K562 (cell line): ENCODE data around the gene HEG1. TPM values are rescaled to one million over a fixed set of nuclear protein-coding genes. Genes with fewer than 3 reads are reported as not detected.

Experiments used
- ATAC-seq: fragments of 200-7000 bp; cut with Tn5 transposase; 3 replicates; pipeline ENCODE4 v1.9.1; 2020; ENCODE audit warnings: moderate library complexity
- BruUV-seq: library from RNA; stranded (reverse); fragments of 400-500 nt; replicated peaks from 2 replicates; lab custom pipeline; 2021; lab: Mats Ljungman, UMichigan
- CTCF ChIA-PET: fragments of 300-600 bp; formaldehyde crosslinking; extraction: SDS; loops from one replicate; lab custom pipeline; 2021; ENCODE audit warnings: low intra/inter-chr PET ratio; lab: Yijun Ruan, JAX
- POLR2A ChIA-PET: fragments of 300-600, 350-650 bp; sonication (Branson Sonifier 250); formaldehyde crosslinking; extraction: SDS; loops from one replicate; lab custom pipeline; 2021; ENCODE audit warnings: antibody characterized with exemption, inconsistent platforms; lab: Yijun Ruan, JAX
- DNase-seq, 4 experiments: peaks; one replicate each; pipeline versions ENCODE4 v3.0.0 to v3.0.0-alpha.2; 2011 to 2018; ENCODE audit warnings: low spot score in 3 of 4, mixed read lengths in 3 of 4; ENCODE audit errors: extremely low read depth in 1 of 4
- FAIRE-seq: peaks from 2 replicates; lab custom pipeline; 2011; peaks lifted over from hg19 to GRCh38; lab: Jason Lieb, UNC
- H2AFZ ChIP-seq: 2 replicates; pipeline ENCODE4 v1.6.0; 2011; ENCODE audit warnings: low read depth, low read length, control low read depth, inconsistent platforms
- H3K27ac ChIP-seq: fragments of 200-600 bp; 3 replicates; pipeline ENCODE4 v1.8.0; 2011; ENCODE audit warnings: low read depth, mild to moderate bottlenecking, control low read depth, inconsistent platforms, low read length, moderate library complexity, mixed read lengths; ENCODE audit errors: extremely low read depth
- H3K27me3 ChIP-seq, 2 experiments: fragments of 300-600 bp in 1 of 2; 2 replicates in 1 of 2; 3 replicates in 1 of 2; pipeline versions ENCODE4 v1.6.0 to v1.8.0; 2011; ENCODE audit warnings: inconsistent platforms in 2 of 2, low read length in 2 of 2, mild to moderate bottlenecking in 1 of 2, mixed read lengths in 1 of 2, moderate library complexity in 1 of 2; ENCODE audit not compliant: control insufficient read depth in 2 of 2, insufficient read depth in 2 of 2
- H3K36me3 ChIP-seq: fragments of 300-600 bp; 3 replicates; pipeline ENCODE4 v1.8.0; 2011; ENCODE audit warnings: mild to moderate bottlenecking, low read length, inconsistent platforms; ENCODE audit not compliant: control insufficient read depth, insufficient read depth
- H3K4me1 ChIP-seq, 2 experiments: fragments of 200-600 bp in 1 of 2; replicated peaks in 1 of 2; 2 replicates in 1 of 2; 3 replicates in 1 of 2; pipeline versions ENCODE4 v1.5.1 to v1.8.0; 2011; ENCODE audit warnings: inconsistent platforms in 2 of 2, low read length in 2 of 2, mild to moderate bottlenecking in 1 of 2, mixed read lengths in 1 of 2, moderate library complexity in 1 of 2; ENCODE audit not compliant: control insufficient read depth in 2 of 2, insufficient read depth in 2 of 2
- H3K4me2 ChIP-seq: 2 replicates; pipeline ENCODE4 v1.6.1; 2011; ENCODE audit warnings: low read length, control low read depth, inconsistent platforms, mixed read lengths; ENCODE audit not compliant: insufficient read depth
- H3K4me3 ChIP-seq: fragments of 200-600 bp; sonication (generic), shearing (Covaris generic); 2 replicates; pipeline ENCODE4 v1.5.1; 2016; ENCODE audit warnings: control low read depth, inconsistent platforms
- H3K79me2 ChIP-seq: fragments of 200-600 bp; 3 replicates; pipeline ENCODE4 v1.8.0; 2011; ENCODE audit warnings: low read length, inconsistent platforms; ENCODE audit not compliant: control insufficient read depth, insufficient read depth
- H3K9ac ChIP-seq, 2 experiments: 2 replicates each; pipeline versions ENCODE4 v1.6.0 to v1.6.1; 2011; ENCODE audit warnings: low read depth in 2 of 2, low read length in 2 of 2, control low read depth in 1 of 2, inconsistent platforms in 1 of 2, mild to moderate bottlenecking in 1 of 2, mixed read lengths in 1 of 2; ENCODE audit not compliant: insufficient read depth in 1 of 2
- H3K9me1 ChIP-seq: one replicate; pipeline ENCODE4 v1.6.0; 2011; ENCODE audit warnings: inconsistent platforms, mild to moderate bottlenecking, low read length, moderate library complexity; ENCODE audit not compliant: control insufficient read depth, insufficient read depth
- H3K9me3 ChIP-seq: replicated peaks from 2 replicates; pipeline ENCODE4 v1.5.1; 2011; ENCODE audit warnings: low read depth, low read length, inconsistent platforms; ENCODE audit not compliant: control insufficient read depth, insufficient read depth
- H4K20me1 ChIP-seq: replicated peaks from 2 replicates; pipeline ENCODE4 v1.6.1; 2011; ENCODE audit warnings: low read length, inconsistent platforms, mixed read lengths; ENCODE audit not compliant: control insufficient read depth, insufficient read depth
- CBFA2T3 ChIP-seq: fragments of 450-650 bp; IDR thresholded peaks from 2 replicates; pipeline ENCODE4 v1.6.1; 2017
- ESRRB ChIP-seq: fragments of 250-450 bp; sonication (Bioruptor Pico); IDR thresholded peaks from 2 replicates; pipeline ENCODE4 v1.5.0; 2020; ENCODE audit warnings: mild to moderate bottlenecking, moderate library complexity, borderline replicate concordance
- SIN3A ChIP-seq, 2 experiments: fragments of 150-350 bp in 1 of 2; IDR thresholded peaks; 2 replicates each; pipeline ENCODE4 v1.6.1; 2011 to 2016; ENCODE audit warnings: borderline replicate concordance in 2 of 2, low read depth in 2 of 2, low read length in 2 of 2, mild to moderate bottlenecking in 2 of 2, moderate library complexity in 2 of 2; ENCODE audit not compliant: control insufficient read depth in 1 of 2
- ZNF121 ChIP-seq: sonication (generic); formaldehyde crosslinking; conservative IDR thresholded peaks from 2 replicates; pipeline ENCODE4 v1.8.0; 2022; ENCODE audit warnings: missing genetic modification reagents
- WGBS: fragments of 100-300 bp; shearing (Covaris generic); methylation state at CpG from one replicate; pipeline ENCODE4 v1.1.6; 2016; ENCODE audit warnings: low coverage, mixed read lengths; ENCODE audit not compliant: insufficient coverage; ENCODE audit errors: missing lambda C conversion rate; 5-methylcytosine and 5-hydroxymethylcytosine counted together
- in situ Hi-C: fragments of 300-500 bp; cut with MboI; formaldehyde crosslinking; loops from 4 replicates; pipeline ENCODE4 v1.15.0; 2018; ENCODE audit warnings: inconsistent platforms, mixed read lengths
- intact Hi-C: fragments of 100-400 bp; cut with micrococcal nuclease; formaldehyde crosslinking; loops from 2 replicates; pipeline ENCODE4 v1.14.2; 2022
- polyA plus RNA-seq, 8 experiments: library from polyadenylated mRNA; depleted of rRNA in 4 of 8; stranded (reverse) in 5 of 8; unstranded in 3 of 8; fragments of >200 nt; fragmentation: Nextera tagmentation in 2 of 8; fragmentation: Illumina TruSeq in 1 of 8; extraction: Ambion mirVana in 2 of 8; extraction: Trizol in 1 of 8; gene quantifications; 2 replicates each; pipeline versions ENCODE4 v1.2.1 to v1.2.3, GENCODE V29; 2011 to 2014; ENCODE audit warnings: inconsistent platforms in 1 of 8, missing spikeins in 1 of 8
- total RNA-seq, 7 experiments: library from RNA; depleted of rRNA in 6 of 7; stranded (reverse); fragments of >200 nt in 6 of 7; fragmentation: Illumina TruSeq in 2 of 7; extraction: Trizol in 2 of 7; gene quantifications; 2 replicates each; pipeline versions ENCODE4 v1.2.1 to v1.2.3, GENCODE V29; 2011 to 2021; ENCODE audit warnings: low replicate concordance in 1 of 7
- TF ChIP-seq, protein P1 (sequence below): fragments of 200-800 bp; sonication (Bioruptor generic); IDR thresholded peaks from 2 replicates; pipeline ENCODE4 v1.6.1; 2016; ENCODE audit warnings: missing genetic modification characterization, missing compliant biosample characterization
- TF ChIP-seq, protein P2 (sequence below), 2 experiments: IDR thresholded peaks; 2 replicates each; pipeline ENCODE4 v1.6.1; 2011; ENCODE audit warnings: borderline replicate concordance in 1 of 2, control low read depth in 1 of 2, low read depth in 1 of 2, low read length in 1 of 2, mild to moderate bottlenecking in 1 of 2, mixed read lengths in 1 of 2, moderate library complexity in 1 of 2; ENCODE audit not compliant: insufficient read depth in 1 of 2, insufficient read length in 1 of 2, poor library complexity in 1 of 2, severe bottlenecking in 1 of 2; ENCODE audit errors: extremely low read depth in 1 of 2
- TF ChIP-seq, protein P3 (sequence below): fragments of 200-800 bp; sonication (Bioruptor generic); IDR thresholded peaks from 2 replicates; pipeline ENCODE4 v1.6.1; 2017; ENCODE audit warnings: missing genetic modification characterization, missing compliant biosample characterization
- TF ChIP-seq, protein P4 (sequence below): sonication (generic); formaldehyde crosslinking; IDR thresholded peaks from 2 replicates; pipeline ENCODE4 v1.8.1; 2023; ENCODE audit warnings: mild to moderate bottlenecking, missing genetic modification reagents

Gene HEG1
- total and polyA plus RNA-seq, 9 of the 15 experiments (the other 6 are each of a cell fraction or from before 2014, with no cell fraction given): 0.24 TPM; not detected in 8

DNA sequence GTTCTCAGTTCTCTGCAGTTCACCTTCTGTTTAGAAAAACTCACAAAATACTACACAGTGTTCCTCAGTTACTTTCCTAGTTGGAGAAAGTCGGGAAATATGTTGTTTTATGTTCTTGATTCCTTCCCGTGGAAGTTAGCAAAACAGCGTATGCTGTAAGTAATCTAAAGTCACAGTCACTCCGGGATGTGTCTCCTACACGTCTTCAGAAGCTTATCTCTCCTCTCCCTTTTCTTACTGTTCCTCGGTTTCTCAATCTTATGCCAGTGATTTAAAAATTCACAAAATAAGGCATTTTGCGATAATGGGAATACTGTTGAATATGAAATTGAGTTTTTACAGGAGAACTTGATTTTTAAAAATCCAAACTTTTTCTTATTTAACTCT is 1.7 kb downstream of the HEG1 start (continued):
- TF ChIP-seq, protein P1, sequence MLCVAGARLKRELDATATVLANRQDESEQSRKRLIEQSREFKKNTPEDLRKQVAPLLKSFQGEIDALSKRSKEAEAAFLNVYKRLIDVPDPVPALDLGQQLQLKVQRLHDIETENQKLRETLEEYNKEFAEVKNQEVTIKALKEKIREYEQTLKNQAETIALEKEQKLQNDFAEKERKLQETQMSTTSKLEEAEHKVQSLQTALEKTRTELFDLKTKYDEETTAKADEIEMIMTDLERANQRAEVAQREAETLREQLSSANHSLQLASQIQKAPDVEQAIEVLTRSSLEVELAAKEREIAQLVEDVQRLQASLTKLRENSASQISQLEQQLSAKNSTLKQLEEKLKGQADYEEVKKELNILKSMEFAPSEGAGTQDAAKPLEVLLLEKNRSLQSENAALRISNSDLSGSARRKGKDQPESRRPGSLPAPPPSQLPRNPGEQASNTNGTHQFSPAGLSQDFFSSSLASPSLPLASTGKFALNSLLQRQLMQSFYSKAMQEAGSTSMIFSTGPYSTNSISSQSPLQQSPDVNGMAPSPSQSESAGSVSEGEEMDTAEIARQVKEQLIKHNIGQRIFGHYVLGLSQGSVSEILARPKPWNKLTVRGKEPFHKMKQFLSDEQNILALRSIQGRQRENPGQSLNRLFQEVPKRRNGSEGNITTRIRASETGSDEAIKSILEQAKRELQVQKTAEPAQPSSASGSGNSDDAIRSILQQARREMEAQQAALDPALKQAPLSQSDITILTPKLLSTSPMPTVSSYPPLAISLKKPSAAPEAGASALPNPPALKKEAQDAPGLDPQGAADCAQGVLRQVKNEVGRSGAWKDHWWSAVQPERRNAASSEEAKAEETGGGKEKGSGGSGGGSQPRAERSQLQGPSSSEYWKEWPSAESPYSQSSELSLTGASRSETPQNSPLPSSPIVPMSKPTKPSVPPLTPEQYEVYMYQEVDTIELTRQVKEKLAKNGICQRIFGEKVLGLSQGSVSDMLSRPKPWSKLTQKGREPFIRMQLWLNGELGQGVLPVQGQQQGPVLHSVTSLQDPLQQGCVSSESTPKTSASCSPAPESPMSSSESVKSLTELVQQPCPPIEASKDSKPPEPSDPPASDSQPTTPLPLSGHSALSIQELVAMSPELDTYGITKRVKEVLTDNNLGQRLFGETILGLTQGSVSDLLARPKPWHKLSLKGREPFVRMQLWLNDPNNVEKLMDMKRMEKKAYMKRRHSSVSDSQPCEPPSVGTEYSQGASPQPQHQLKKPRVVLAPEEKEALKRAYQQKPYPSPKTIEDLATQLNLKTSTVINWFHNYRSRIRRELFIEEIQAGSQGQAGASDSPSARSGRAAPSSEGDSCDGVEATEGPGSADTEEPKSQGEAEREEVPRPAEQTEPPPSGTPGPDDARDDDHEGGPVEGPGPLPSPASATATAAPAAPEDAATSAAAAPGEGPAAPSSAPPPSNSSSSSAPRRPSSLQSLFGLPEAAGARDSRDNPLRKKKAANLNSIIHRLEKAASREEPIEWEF: no peak
- TF ChIP-seq, protein P2, sequence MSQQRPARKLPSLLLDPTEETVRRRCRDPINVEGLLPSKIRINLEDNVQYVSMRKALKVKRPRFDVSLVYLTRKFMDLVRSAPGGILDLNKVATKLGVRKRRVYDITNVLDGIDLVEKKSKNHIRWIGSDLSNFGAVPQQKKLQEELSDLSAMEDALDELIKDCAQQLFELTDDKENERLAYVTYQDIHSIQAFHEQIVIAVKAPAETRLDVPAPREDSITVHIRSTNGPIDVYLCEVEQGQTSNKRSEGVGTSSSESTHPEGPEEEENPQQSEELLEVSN (IDR thresholded peaks at IDR 0.05; ENCODE audit: borderline replicate concordance in 1 of 2, extremely low read depth in 1 of 2, insufficient read depth in 1 of 2, insufficient read length in 1 of 2, low read depth in 1 of 2, low read length in 1 of 2, poor library complexity in 1 of 2, severe bottlenecking in 1 of 2): no peak
- TF ChIP-seq CBFA2T3: peak; percentile 41

DNA sequence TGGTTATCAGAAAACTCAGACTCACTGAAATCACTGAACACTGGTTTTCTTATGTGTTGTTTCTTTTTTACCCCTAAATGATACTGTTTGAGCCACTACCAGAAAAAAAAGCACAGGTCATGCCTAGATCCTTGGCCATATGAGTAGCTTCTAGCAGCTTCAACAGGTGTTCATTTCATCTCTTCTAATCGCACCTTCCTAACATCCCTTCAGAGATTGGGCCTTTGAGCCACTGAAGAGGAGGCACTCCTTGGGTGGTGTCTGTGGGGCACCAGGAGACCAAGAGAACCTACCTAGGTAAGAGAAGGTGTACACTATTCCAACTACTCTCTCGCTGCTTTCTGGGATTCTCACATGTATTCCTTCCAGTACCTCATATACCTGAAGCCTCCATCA is 2.5 kb downstream of the HEG1 start:
- Histone ChIP-seq H3K9me1 (no peaks in the 10 kb centered on the region), H3K27ac (no peak overlapping the region), H3K4me2 (no peak overlapping the region), H3K4me3 (no peak overlapping the region), H4K20me1 (no peaks in the 10 kb centered on the region), H3K9me3 (no peaks in the 10 kb centered on the region), H2AFZ (no peak overlapping the region), H3K79me2 (no peaks in the 10 kb centered on the region), H3K27me3 (peaks cover 25 to 57% of the 10 kb centered on the region in 2 experiments), H3K4me1 (peaks cover 0 to 11% of the 10 kb centered on the region in 2 experiments; a peak in 2 of 5 replicates), H3K36me3 (no peaks in the 10 kb centered on the region), H3K9ac (no peak overlapping the region)
- POLR2A ChIA-PET: no interaction called here
- intact Hi-C loops (no loop called here), in situ Hi-C loops (no loop called here)
- no TSS peak for BruUV-seq
- no peak for FAIRE-seq
- CTCF ChIA-PET: no interaction called here
- 0% methylated on average over 2 of the region's 2 CpGs for WGBS
- no peak for ATAC-seq
- no peak for DNase-seq
- no peak for TF ChIP-seq SIN3A (IDR thresholded peaks at IDR 0.05; ENCODE audit: borderline replicate concordance in 2 of 2, control insufficient read depth in 1 of 2, low read depth in 2 of 2, low read length in 2 of 2)
- TF ChIP-seq ESRRB (CRISPR knock-in tag): no peak
- no peak for TF ChIP-seq ZNF121 (CRISPR knock-in tag)
- TF ChIP-seq, protein P3, sequence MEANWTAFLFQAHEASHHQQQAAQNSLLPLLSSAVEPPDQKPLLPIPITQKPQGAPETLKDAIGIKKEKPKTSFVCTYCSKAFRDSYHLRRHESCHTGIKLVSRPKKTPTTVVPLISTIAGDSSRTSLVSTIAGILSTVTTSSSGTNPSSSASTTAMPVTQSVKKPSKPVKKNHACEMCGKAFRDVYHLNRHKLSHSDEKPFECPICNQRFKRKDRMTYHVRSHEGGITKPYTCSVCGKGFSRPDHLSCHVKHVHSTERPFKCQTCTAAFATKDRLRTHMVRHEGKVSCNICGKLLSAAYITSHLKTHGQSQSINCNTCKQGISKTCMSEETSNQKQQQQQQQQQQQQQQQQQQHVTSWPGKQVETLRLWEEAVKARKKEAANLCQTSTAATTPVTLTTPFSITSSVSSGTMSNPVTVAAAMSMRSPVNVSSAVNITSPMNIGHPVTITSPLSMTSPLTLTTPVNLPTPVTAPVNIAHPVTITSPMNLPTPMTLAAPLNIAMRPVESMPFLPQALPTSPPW (CRISPR knock-in tag): no peak
- TF ChIP-seq, protein P4, sequence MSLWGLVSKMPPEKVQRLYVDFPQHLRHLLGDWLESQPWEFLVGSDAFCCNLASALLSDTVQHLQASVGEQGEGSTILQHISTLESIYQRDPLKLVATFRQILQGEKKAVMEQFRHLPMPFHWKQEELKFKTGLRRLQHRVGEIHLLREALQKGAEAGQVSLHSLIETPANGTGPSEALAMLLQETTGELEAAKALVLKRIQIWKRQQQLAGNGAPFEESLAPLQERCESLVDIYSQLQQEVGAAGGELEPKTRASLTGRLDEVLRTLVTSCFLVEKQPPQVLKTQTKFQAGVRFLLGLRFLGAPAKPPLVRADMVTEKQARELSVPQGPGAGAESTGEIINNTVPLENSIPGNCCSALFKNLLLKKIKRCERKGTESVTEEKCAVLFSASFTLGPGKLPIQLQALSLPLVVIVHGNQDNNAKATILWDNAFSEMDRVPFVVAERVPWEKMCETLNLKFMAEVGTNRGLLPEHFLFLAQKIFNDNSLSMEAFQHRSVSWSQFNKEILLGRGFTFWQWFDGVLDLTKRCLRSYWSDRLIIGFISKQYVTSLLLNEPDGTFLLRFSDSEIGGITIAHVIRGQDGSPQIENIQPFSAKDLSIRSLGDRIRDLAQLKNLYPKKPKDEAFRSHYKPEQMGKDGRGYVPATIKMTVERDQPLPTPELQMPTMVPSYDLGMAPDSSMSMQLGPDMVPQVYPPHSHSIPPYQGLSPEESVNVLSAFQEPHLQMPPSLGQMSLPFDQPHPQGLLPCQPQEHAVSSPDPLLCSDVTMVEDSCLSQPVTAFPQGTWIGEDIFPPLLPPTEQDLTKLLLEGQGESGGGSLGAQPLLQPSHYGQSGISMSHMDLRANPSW (CRISPR knock-in tag): no peak
